Endothelial cell of umbilical vein (primary cell): ENCODE measurements around the gene PPHLN1. TPM values are rescaled to one million over a fixed set of nuclear protein-coding genes. Genes with fewer than 3 reads are reported as not detected.

Experiments
- BruUV-seq: library from RNA; stranded (reverse); fragments of 400-500 nt; replicated peaks from 2 replicates; lab custom pipeline; 2021; lab: Mats Ljungman, UMichigan
- CTCF ChIA-PET: fragments of 300-600, 350-600 bp; sonication (Branson Sonifier 250); formaldehyde crosslinking; loops from one replicate; lab custom pipeline; 2021; ENCODE audit warnings: antibody characterized with exemption, inconsistent platforms; lab: Charles Lee
- POLR2A ChIA-PET: fragments of 300-600, 350-600 bp; sonication (Branson Sonifier 250); formaldehyde crosslinking; loops from one replicate; lab custom pipeline; 2021; ENCODE audit warnings: antibody characterized with exemption, inconsistent platforms; lab: Charles Lee
- DNase-seq: peaks from one replicate; pipeline ENCODE4 v3.0.0-alpha.2; 2011; ENCODE audit warnings: low read depth, low spot score
- FAIRE-seq: peaks from 2 replicates; lab custom pipeline; 2011; peaks lifted over from hg19 to GRCh38; lab: Jason Lieb, UNC
- H2AFZ ChIP-seq: 2 replicates; pipeline ENCODE4 v1.6.0; 2012; ENCODE audit warnings: low read depth, low read length, control low read depth, inconsistent platforms
- H3K27ac ChIP-seq: 2 replicates; pipeline ENCODE4 v1.5.1; 2011; ENCODE audit warnings: low read depth, mild to moderate bottlenecking, control low read depth, low read length, moderate library complexity; ENCODE audit not compliant: insufficient read depth
- H3K27me3 ChIP-seq, 2 experiments: 2 replicates each; pipeline versions ENCODE4 v1.6.0 to v1.6.1; 2011; ENCODE audit warnings: low read length in 2 of 2, mixed read lengths in 1 of 2; ENCODE audit not compliant: control insufficient read depth in 2 of 2, insufficient read depth in 2 of 2
- H3K36me3 ChIP-seq, 2 experiments: 2 replicates in 1 of 2; 3 replicates in 1 of 2; pipeline ENCODE4 v1.5.1; 2011; ENCODE audit warnings: low read length in 2 of 2, mild to moderate bottlenecking in 1 of 2, moderate library complexity in 1 of 2; ENCODE audit not compliant: control insufficient read depth in 2 of 2, insufficient read depth in 2 of 2; ENCODE audit errors: extremely low read depth in 1 of 2
- H3K4me1 ChIP-seq: 3 replicates; pipeline ENCODE4 v1.5.1; 2011; ENCODE audit warnings: mild to moderate bottlenecking, low read length; ENCODE audit not compliant: control insufficient read depth, insufficient read depth; ENCODE audit errors: extremely low read depth
- H3K4me2 ChIP-seq: 2 replicates; pipeline ENCODE4 v1.6.1; 2011; ENCODE audit warnings: low read length, control low read depth, mixed read lengths; ENCODE audit not compliant: insufficient read depth
- H3K4me3 ChIP-seq, 3 experiments: fragments of 200-600 bp in 1 of 3; sonication (generic), shearing (Covaris generic) in 1 of 3; replicated peaks in 1 of 3; 2 replicates each; pipeline ENCODE4 v1.5.1; 2011 to 2016; ENCODE audit warnings: control low read depth in 3 of 3, low read length in 3 of 3, mild to moderate bottlenecking in 2 of 3, inconsistent platforms in 1 of 3, low read depth in 1 of 3, moderate library complexity in 1 of 3; ENCODE audit not compliant: insufficient read depth in 1 of 3
- H3K79me2 ChIP-seq: 2 replicates; pipeline ENCODE4 v1.6.0; 2012; ENCODE audit warnings: low read length, inconsistent platforms; ENCODE audit not compliant: control insufficient read depth, insufficient read depth
- H3K9ac ChIP-seq: replicated peaks from 2 replicates; pipeline ENCODE3; 2011; ENCODE audit warnings: low read length, control low read depth; ENCODE audit not compliant: insufficient read depth; ENCODE audit errors: extremely low read depth
- H3K9me1 ChIP-seq: replicated peaks from 3 replicates; pipeline ENCODE4 v1.6.0; 2011; ENCODE audit warnings: mild to moderate bottlenecking, low read length; ENCODE audit not compliant: control insufficient read depth, insufficient read depth; ENCODE audit errors: extremely low read depth
- H3K9me3 ChIP-seq: replicated peaks from 2 replicates; pipeline ENCODE4 v1.5.1; 2012; ENCODE audit warnings: low read length, inconsistent platforms; ENCODE audit not compliant: control insufficient read depth, insufficient read depth
- H4K20me1 ChIP-seq: replicated peaks from 2 replicates; pipeline ENCODE3; 2011; ENCODE audit warnings: mild to moderate bottlenecking, low read length; ENCODE audit not compliant: control insufficient read depth, insufficient read depth; ENCODE audit errors: extremely low read depth
- CTCF ChIP-seq, 2 donors: IDR thresholded peaks; 1 replicate in 1 of 2; 2 replicates in 1 of 2; pipeline ENCODE4 v1.5.1; 2011; ENCODE audit warnings: low read length in 2 of 2, mild to moderate bottlenecking in 2 of 2, moderate library complexity in 2 of 2, control low read depth in 1 of 2, inconsistent platforms in 1 of 2, low read depth in 1 of 2; ENCODE audit not compliant: insufficient read depth in 1 of 2; ENCODE audit errors: extremely low read depth in 1 of 2
- EZH2 ChIP-seq: IDR thresholded peaks from 2 replicates; pipeline ENCODE4 v1.6.1; 2012; ENCODE audit warnings: borderline replicate concordance, low read depth, mild to moderate bottlenecking, moderate library complexity, low read length, inconsistent platforms; ENCODE audit not compliant: severe bottlenecking
- FOS ChIP-seq: IDR thresholded peaks from 2 replicates; pipeline ENCODE4 v1.6.1; 2011; ENCODE audit warnings: mild to moderate bottlenecking, low read length, moderate library complexity, borderline replicate concordance; ENCODE audit not compliant: insufficient read depth
- GATA2 ChIP-seq: IDR thresholded peaks from 2 replicates; pipeline ENCODE4 v1.7.0; 2011; ENCODE audit warnings: low read depth, mild to moderate bottlenecking, moderate library complexity, mixed read lengths, low read length; ENCODE audit not compliant: insufficient read length, insufficient read depth
- JUN ChIP-seq: IDR thresholded peaks from 2 replicates; pipeline ENCODE4 v1.6.1; 2011; ENCODE audit warnings: borderline replicate concordance, low read depth; ENCODE audit not compliant: insufficient read length, insufficient read depth
- MYC ChIP-seq: IDR thresholded peaks from one replicate; pipeline ENCODE4 v1.6.1; 2011; ENCODE audit warnings: mild to moderate bottlenecking, low read depth, low read length
- POLR2A ChIP-seq: IDR thresholded peaks from 2 replicates; pipeline ENCODE4 v1.6.1; 2012; ENCODE audit warnings: low read depth, mild to moderate bottlenecking, control low read depth, low read length
- POLR2AphosphoS5 ChIP-seq: IDR thresholded peaks from 2 replicates; pipeline ENCODE4 v1.6.1; 2012; ENCODE audit warnings: low read depth, mild to moderate bottlenecking, control low read depth, low read length, moderate library complexity; ENCODE audit not compliant: insufficient read depth
- dilution Hi-C: fragments of 300-500 bp; cut with MboI; formaldehyde crosslinking; loops from one replicate; pipeline ENCODE4 v1.15.0; 2019; ENCODE audit warnings: low sequenced_read_pairs; ENCODE audit not compliant: extremely low pct_ligation_motif_present
- intact Hi-C: fragments of 100-400 bp; cut with micrococcal nuclease; formaldehyde crosslinking; loops from one replicate; pipeline ENCODE4 v1.10.0; 2022
- polyA plus RNA-seq, 4 experiments: library from polyadenylated mRNA; depleted of rRNA in 3 of 4; stranded (reverse) in 3 of 4; unstranded in 1 of 4; fragments of >200 nt; gene quantifications; 2 replicates each; pipeline versions ENCODE4 v1.2.1 to v1.2.3, GENCODE V29; 2011 to 2012; ENCODE audit warnings: missing spikeins in 1 of 4
- total RNA-seq: library from RNA; stranded (reverse); gene quantifications from 2 replicates; pipeline ENCODE4 v1.2.3, GENCODE V29; 2021
- TF ChIP-seq, protein P1 (sequence below): IDR thresholded peaks from 2 replicates; pipeline ENCODE4 v1.6.1; 2011; ENCODE audit not compliant: insufficient read depth, insufficient read length

Gene PPHLN1
- total and polyA plus RNA-seq, 2 donors (not counting 3 experiments of a cell fraction or from before 2014, with no cell fraction given): 23.4 to 62.2 TPM

GRCh38 chr12:42428850-42429249 is 102.9 kb downstream of the PPHLN1 start:
- no peaks in the 10 kb centered on the region for H3K27me3 ChIP-seq
- POLR2A ChIA-PET: interaction anchor here (0.7 kb wide), 1 partner anchor 25 kb away, joined by 3 read pairs; no protein-coding TSS in a partner anchor
- H3K4me2 ChIP-seq: no peak overlapping the region
- H2AFZ ChIP-seq: no peak overlapping the region
- dilution Hi-C loops (no loop called here), intact Hi-C loops (no loop called here)
- H3K4me3 ChIP-seq: no peak overlapping the region
- no peaks in the 10 kb centered on the region for H3K36me3 ChIP-seq
- no peaks in the 10 kb centered on the region for H3K79me2 ChIP-seq
- no peak overlapping the region for H3K9ac ChIP-seq
- H4K20me1 ChIP-seq: no peaks in the 10 kb centered on the region
- BruUV-seq: no TSS peak
- no peaks in the 10 kb centered on the region for H3K9me3 ChIP-seq
- H3K27ac ChIP-seq: no peak overlapping the region
- FAIRE-seq (no peak), DNase-seq (no peak)
- H3K9me1 ChIP-seq: no peaks in the 10 kb centered on the region
- H3K4me1 ChIP-seq: peaks cover 14% of the 10 kb centered on the region
- no peak for TF ChIP-seq EZH2
- TF ChIP-seq JUN: no peak
- no peak for TF ChIP-seq FOS
- TF ChIP-seq, protein P1, sequence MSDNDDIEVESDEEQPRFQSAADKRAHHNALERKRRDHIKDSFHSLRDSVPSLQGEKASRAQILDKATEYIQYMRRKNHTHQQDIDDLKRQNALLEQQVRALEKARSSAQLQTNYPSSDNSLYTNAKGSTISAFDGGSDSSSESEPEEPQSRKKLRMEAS: no peak
- no peak for TF ChIP-seq POLR2AphosphoS5
- TF ChIP-seq MYC: no peak
- TF ChIP-seq GATA2: no peak
- CTCF ChIA-PET: interaction anchor here (1.3 to 2.1 kb wide), 2 partner anchors 17 to 19 kb away, joined by 3 to 6 read pairs; no protein-coding TSS in a partner anchor

DNA sequence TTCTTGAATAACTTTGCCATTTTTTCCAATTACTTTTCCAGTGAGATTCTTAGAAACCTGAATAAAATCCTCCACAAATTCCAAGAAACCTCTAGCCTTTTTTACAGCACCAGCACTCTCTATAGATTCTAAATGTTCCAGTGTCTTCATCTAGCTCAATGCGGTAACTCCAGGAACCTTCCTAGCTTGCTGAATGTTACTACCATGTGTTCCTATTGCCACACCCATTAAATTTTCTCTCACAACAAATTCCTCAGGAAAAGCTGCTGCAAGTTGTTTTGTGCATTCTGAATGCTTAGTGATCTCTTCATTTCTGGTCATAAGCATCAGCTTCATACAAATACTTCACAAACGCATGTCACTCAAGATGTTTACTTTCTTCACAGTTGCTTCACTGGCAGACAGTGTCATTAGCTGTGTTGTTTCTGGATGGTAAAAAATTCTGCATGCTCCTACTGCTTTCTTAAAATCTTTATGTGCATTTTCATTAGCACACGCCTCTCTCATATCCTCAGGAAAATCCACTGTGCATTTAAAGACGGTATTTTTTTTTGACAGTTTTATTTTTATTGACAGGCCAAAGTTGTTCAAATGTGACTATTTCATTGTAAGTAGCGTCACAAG is 106.7 kb downstream of the PPHLN1 start:
- H3K9ac ChIP-seq: no peak overlapping the region
- H3K27ac ChIP-seq: no peak overlapping the region
- no peak for FAIRE-seq
- no peaks in the 10 kb centered on the region for H3K79me2 ChIP-seq
- ChIA-PET CTCF (no interaction called here), POLR2A (no interaction called here)
- no peaks in the 10 kb centered on the region for H3K27me3 ChIP-seq
- H3K4me2 ChIP-seq: no peak overlapping the region
- no TSS peak for BruUV-seq
- no peaks in the 10 kb centered on the region for H3K4me1 ChIP-seq
- intact Hi-C loops (no loop called here), dilution Hi-C loops (no loop called here)
- no peaks in the 10 kb centered on the region for H4K20me1 ChIP-seq
- no peak overlapping the region for H3K4me3 ChIP-seq
- peaks cover 3% of the 10 kb centered on the region for H3K9me1 ChIP-seq
- no peaks in the 10 kb centered on the region for H3K36me3 ChIP-seq
- TF ChIP-seq POLR2AphosphoS5: no peak
- no peak for TF ChIP-seq EZH2
- TF ChIP-seq, protein P1: no peak
- no peak for TF ChIP-seq GATA2
- no peak for TF ChIP-seq MYC
- TF ChIP-seq POLR2A: no peak
- no peak for TF ChIP-seq CTCF (IDR thresholded peaks at IDR 0.05; ENCODE audit: extremely low read depth in 1 of 2, insufficient read depth in 1 of 2, low read depth in 1 of 2, low read length in 2 of 2)
- no peak for TF ChIP-seq JUN
- no peak for TF ChIP-seq FOS
- no peak for DNase-seq
- no peaks in the 10 kb centered on the region for H3K9me3 ChIP-seq
- H2AFZ ChIP-seq: no peak overlapping the region
